Smooth muscle cell (in vitro differentiated cells): ENCODE data around the gene STRA8. TPM values are rescaled to one million over a fixed set of nuclear protein-coding genes. Genes with fewer than 3 reads are reported as not detected.

Experiments used
- microRNA-seq: library from miRNA; unstranded; fragments of <30 nt; microRNA quantifications from one replicate; pipeline ENCODE4, GENCODE V29; 2016; ENCODE audit warnings: borderline number of aligned reads
- polyA plus RNA-seq: library from polyadenylated mRNA; unstranded; fragments of >200 nt; fragmentation: Nextera tagmentation; extraction: Ambion mirVana; gene quantifications from 2 replicates; pipeline ENCODE4 v1.2.1, GENCODE V29; 2016
- small RNA-seq: library from RNA; depleted of rRNA; stranded (forward); fragments of <200 nt; gene quantifications from one replicate; pipeline ENCODE3, GENCODE V24; 2014
- total RNA-seq: library from RNA; depleted of rRNA; stranded (reverse); fragments of >200 nt; gene quantifications from 2 replicates; pipeline ENCODE4 v1.2.3, GENCODE V29; 2014

STRA8 gene
- total and polyA plus RNA-seq, 2 experiments from 2014 or later, result not detected

Small RNAs within 50 kb of the gene (microRNA-seq; reads per million reads assigned to microRNA genes)
- gene MIR6509, result not detected

Small RNAs within 50 kb of the gene (small RNA-seq; reads per million reads assigned to genes)
- gene MIR6509, result 0.11 reads per million

Other genes starting within 250 kb of the STRA8 start
- gene AGBL3, start 247.3 kb upstream of the STRA8 start, total RNA-seq, result 2.5 and 5.1 TPM in 2 replicates
- 0.23 and 0.48 TPM in 2 replicates for gene AGBL3, start 247.3 kb upstream of the STRA8 start, polyA plus RNA-seq
- gene TMEM140, start 85.8 kb upstream of the STRA8 start, total RNA-seq, result not detected in 2 replicates
- 5.6 and 5.8 TPM in 2 replicates for gene TMEM140, start 85.8 kb upstream of the STRA8 start, polyA plus RNA-seq
- gene CYREN, start 63.1 kb upstream of the STRA8 start, total RNA-seq, result 24.7 and 33.4 TPM in 2 replicates
- 38.2 and 43.9 TPM in 2 replicates for gene CYREN, start 63.1 kb upstream of the STRA8 start, polyA plus RNA-seq
- gene WDR91, start 22.3 kb upstream of the STRA8 start, total RNA-seq, result 6.6 and 16.7 TPM in 2 replicates
- gene WDR91, start 22.3 kb upstream of the STRA8 start, polyA plus RNA-seq, result 6.8 and 12.7 TPM in 2 replicates